ENCODE measurements around the gene ELF2. TPM values are rescaled to one million over a fixed set of nuclear protein-coding genes. Genes with fewer than 3 reads are reported as not detected.
A peak's percentile ranks its signal among the peaks of the same experiment; 100 is the strongest.
"Not testable (repeated sequence)": the region's sequence is repeated elsewhere in the genome, so short reads cannot be mapped to it uniquely, and the experiment has no call there.

ELF2 gene
- total and polyA plus RNA-seq, 8 donors: 9.0 to 31.6 (median 18.7) TPM

GRCh38 chr4:139077567-139078355 is 99.3 kb downstream of the ELF2 start:
- DNase-seq: no peak
- intact Hi-C loops (cut with DNase I): no loop called here
- no peak overlapping the region for H3K4me3 ChIP-seq
- no peak for TF ChIP-seq CTCF (IDR thresholded peaks at IDR 0.05)
- no peaks in the 10 kb centered on the region for H3K9me3 ChIP-seq
- no peaks in the 10 kb centered on the region for H3K27me3 ChIP-seq
- WGBS, 2 donors: 11% methylated on average over 1 of the region's 1 CpG
- H3K27ac ChIP-seq: no peak overlapping the region
- no peak for ATAC-seq
- FAIRE-seq: peak; percentile 94
- H3K4me1 ChIP-seq: peaks cover 25 to 45% (median 42%) of the 10 kb centered on the region in 3 donors
- H3K36me3 ChIP-seq: peaks cover 0 to 4% (median 0%) of the 10 kb centered on the region in 3 donors

- Histone ChIP-seq H3K4me1 (peaks cover 15 to 37% (median 29%) of the 10 kb centered on the region in 3 donors), H3K27me3 (no peaks in the 10 kb centered on the region), H3K9me3 (no peaks in the 10 kb centered on the region), H3K27ac (no peak overlapping the region), H3K4me3 (no peak overlapping the region), H3K36me3 (peaks cover 0 to 12% (median 8%) of the 10 kb centered on the region in 3 donors)
- ATAC-seq (peak in 2 of 4 donors; percentile 40 to 43), FAIRE-seq (peak; percentile 65), DNase-seq (no peak)
- intact Hi-C loops (cut with DNase I): no loop called here
- no peak for TF ChIP-seq CTCF (IDR thresholded peaks at IDR 0.05)
- 91 to 94% methylated on average over 1 of the region's 1 CpG for WGBS, 2 donors
Measured at GRCh38 chr4:139076016-139076744, 100.8 kb downstream of the ELF2 start.

GRCh38 chr4:139060591-139060990 is 116.4 kb downstream of the ELF2 start:
- DNase-seq (no peak), ATAC-seq (no peak), FAIRE-seq (no peak)
- no peaks in the 10 kb centered on the region for H3K27me3 ChIP-seq
- peaks cover 0 to 58% (median 0%) of the 10 kb centered on the region in 3 donors for H3K36me3 ChIP-seq
- no peak overlapping the region for H3K4me3 ChIP-seq
- H3K9me3 ChIP-seq: no peaks in the 10 kb centered on the region
- H3K4me1 ChIP-seq: no peaks in the 10 kb centered on the region
- no peak overlapping the region for H3K27ac ChIP-seq
- no peak for TF ChIP-seq CTCF (IDR thresholded peaks at IDR 0.05)
- WGBS, 2 donors: 98% methylated on average over 3 of the region's 3 CpGs
- intact Hi-C loops (cut with DNase I): no loop called here

- H3K4me1 ChIP-seq; intact Hi-C loops (cut with DNase I); DNase-seq; H3K9me3 ChIP-seq; H3K27me3 ChIP-seq; FAIRE-seq; H3K4me3 ChIP-seq; H3K27ac ChIP-seq: not testable (repeated sequence)
- 49 to 54% methylated on average over 4 of the region's 4 CpGs for WGBS, 2 donors
- peaks cover 0 to 54% (median 0%) of the 10 kb centered on the region in 3 donors for H3K36me3 ChIP-seq
- peak in 2 of 4 donors; percentile 32 to 43 for ATAC-seq
Measured at GRCh38 chr4:139059026-139059425, 118.0 kb downstream of the ELF2 start.

GRCh38 chr4:139054791-139055505 is 122.1 kb downstream of the ELF2 start:
- H3K27me3 ChIP-seq: no peaks in the 10 kb centered on the region
- H3K4me1 ChIP-seq: peaks cover 0 to 8% (median 0%) of the 10 kb centered on the region in 3 donors
- no peak for FAIRE-seq
- peaks cover 0 to 24% (median 4%) of the 10 kb centered on the region in 3 donors for H3K36me3 ChIP-seq
- no peak overlapping the region for H3K27ac ChIP-seq
- DNase-seq: no peak
- TF ChIP-seq CTCF (IDR thresholded peaks at IDR 0.05): no peak
- no peak for ATAC-seq
- intact Hi-C loops (cut with DNase I): no loop called here
- no peaks in the 10 kb centered on the region for H3K9me3 ChIP-seq
- no peak overlapping the region for H3K4me3 ChIP-seq
- WGBS, 2 donors: 10 to 13% methylated on average over 1 of the region's 1 CpG
